ENCODE data around the gene ACSL5.
"Not testable (repeated sequence)": the region's sequence is repeated elsewhere in the genome, so short reads cannot be mapped to it uniquely, and the experiment has no call there.

DNA sequence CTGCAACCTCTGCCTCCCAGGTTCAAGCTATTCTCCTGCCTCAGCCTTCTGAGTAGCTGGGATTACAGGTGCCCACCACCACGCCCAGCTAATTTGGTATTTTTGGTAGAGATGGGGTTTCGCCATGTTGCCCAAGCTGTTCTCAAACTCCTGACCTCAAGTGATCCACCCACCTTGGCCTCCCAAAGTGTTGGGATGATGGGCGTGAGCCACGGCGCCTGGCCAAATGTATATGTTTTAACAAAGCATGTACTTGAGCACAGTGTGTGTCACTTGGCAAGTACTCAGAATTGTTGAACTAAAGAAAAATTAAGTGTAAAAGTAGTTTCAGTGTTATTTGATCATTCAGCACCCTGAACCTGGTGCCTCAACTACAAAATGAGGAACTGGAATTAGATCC lies 90.2 kb downstream of the ACSL5 start:
- TF ChIP-seq EZH2 (IDR thresholded peaks at IDR 0.05; ENCODE audit: insufficient read depth, poor library complexity, severe bottlenecking); EZH2phosphoT487 (IDR thresholded peaks at IDR 0.05; ENCODE audit: insufficient read depth, low read depth): not testable (repeated sequence)
